ENCODE measurements around the gene GDE1.

GRCh38 chr16:19520861-19521331 is 1.0 kb downstream of the GDE1 start:
- no peak for TF ChIP-seq CTCF (IDR thresholded peaks at IDR 0.05)
- no peak for TF ChIP-seq POLR2AphosphoS5 (IDR thresholded peaks at IDR 0.05)
- TF ChIP-seq POLR2A (IDR thresholded peaks at IDR 0.05) = no peak
